DMS53 treated with DMSO at 0.1 percent for 48 hours (cell line): ENCODE data around the gene RPL35.

Source experiments
- DNase-seq: peaks from one replicate; lab custom pipeline; 2025; ENCODE audit not compliant: unreplicated experiment; lab: John Stamatoyannopoulos, UW

The RPL35 gene

GRCh38 chr9:124877021-124877782 is 15.4 kb upstream of the RPL35 start:
- no peak for DNase-seq

- DNase-seq = no peak
These were observed 13.7 kb upstream of the RPL35 start for GRCh38 chr9:124875501-124875900.

GRCh38 chr9:124873664-124874063 is 11.9 kb upstream of the RPL35 start:
- no peak for DNase-seq

DNA sequence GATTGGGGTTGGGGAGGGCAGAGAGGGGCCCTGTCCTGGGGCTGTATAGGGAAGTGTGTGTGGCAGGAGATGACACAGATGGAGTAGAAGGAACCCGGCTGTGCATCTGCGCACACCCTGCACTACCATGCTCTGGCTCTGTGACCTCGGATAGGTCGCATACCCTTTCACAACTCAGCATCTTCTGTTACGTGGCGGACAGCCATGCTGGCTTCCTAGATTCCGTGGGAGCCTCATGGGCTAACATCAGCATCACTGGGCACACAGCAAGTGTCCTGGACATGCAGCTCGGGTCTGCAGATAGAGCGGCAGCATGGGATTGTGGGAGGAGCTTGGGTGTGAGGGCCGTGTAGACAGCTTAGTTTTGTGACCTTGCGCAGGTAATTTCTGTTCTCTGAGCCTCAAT is 9.4 kb upstream of the RPL35 start:
- no peak for DNase-seq

- no peak for DNase-seq
These were observed 9.0 kb upstream of the RPL35 start for GRCh38 chr9:124870723-124871122.

DNA sequence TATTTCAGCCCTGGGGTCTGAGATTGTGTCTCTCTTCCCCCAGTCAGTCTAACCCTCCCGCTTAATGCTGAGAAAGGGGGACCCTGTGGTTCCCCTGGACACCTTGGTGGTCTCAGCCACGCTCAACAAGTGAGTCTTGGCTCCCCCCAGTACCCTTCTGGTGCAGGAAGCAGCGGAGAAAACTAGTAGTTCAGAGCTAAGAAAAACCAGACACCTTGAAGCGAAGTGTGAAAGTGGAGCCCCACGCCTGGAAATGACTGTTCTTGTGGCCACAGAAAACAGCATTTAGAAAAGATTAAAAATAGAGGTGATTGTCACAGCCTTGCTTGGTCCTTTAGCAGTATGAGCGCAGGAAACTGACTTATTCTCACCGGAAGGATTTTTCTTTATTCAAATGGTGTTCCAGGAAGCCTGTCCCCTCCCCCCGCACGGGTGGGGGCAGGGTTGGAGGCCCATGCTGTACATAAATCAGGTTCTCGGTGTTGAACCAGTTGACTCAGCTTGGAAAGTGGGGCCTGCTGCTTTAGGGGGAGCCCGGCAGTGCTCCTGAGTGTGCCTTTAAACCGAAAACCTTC is 8.3 kb upstream of the RPL35 start:
- no peak for DNase-seq

- no peak for DNase-seq
These were observed 7.8 kb upstream of the RPL35 start for GRCh38 chr9:124869466-124869985.

- peak; percentile 79 for DNase-seq
These were observed 7.0 kb upstream of the RPL35 start for GRCh38 chr9:124868511-124869465.

- DNase-seq = no peak
These were observed 1.7 kb upstream of the RPL35 start for GRCh38 chr9:124863371-124863871.

DNA sequence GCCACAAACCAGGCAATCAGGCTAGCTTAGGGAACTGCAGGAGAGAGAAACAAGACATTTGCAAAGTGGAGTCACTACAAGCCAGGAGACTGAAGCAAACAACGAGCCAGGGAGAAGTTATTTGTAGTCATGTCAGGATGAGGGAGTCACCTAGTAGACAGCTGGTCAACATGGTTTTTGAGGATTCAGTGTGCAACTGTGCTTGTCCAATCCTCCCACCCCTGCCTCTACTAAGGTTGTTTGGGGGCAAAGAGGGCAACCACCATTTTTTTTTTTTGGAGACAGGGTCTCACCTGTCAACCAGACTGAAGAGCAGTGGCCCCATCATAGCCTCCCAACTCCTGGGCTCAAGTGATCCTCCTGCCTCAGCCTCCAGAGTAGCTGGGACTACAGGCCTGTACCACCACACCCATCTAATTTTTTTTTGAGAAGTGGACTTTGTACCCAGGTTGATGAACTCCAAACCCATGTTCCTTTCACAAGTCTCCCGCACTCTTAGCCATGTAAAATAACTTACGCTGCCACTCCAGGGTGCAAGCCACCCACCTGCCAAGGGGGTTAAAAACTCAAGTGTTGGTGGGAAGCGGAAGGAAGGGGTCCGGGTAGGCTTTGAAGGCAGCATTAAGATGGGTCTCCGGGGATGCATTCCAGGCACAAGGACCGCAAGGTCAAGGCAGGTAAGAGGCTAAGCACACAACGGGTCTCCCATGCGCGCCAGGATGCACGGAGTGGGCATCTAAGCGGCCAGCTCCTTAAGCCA is 995 bp downstream of the RPL35 start:
- DNase-seq = no peak

DNA sequence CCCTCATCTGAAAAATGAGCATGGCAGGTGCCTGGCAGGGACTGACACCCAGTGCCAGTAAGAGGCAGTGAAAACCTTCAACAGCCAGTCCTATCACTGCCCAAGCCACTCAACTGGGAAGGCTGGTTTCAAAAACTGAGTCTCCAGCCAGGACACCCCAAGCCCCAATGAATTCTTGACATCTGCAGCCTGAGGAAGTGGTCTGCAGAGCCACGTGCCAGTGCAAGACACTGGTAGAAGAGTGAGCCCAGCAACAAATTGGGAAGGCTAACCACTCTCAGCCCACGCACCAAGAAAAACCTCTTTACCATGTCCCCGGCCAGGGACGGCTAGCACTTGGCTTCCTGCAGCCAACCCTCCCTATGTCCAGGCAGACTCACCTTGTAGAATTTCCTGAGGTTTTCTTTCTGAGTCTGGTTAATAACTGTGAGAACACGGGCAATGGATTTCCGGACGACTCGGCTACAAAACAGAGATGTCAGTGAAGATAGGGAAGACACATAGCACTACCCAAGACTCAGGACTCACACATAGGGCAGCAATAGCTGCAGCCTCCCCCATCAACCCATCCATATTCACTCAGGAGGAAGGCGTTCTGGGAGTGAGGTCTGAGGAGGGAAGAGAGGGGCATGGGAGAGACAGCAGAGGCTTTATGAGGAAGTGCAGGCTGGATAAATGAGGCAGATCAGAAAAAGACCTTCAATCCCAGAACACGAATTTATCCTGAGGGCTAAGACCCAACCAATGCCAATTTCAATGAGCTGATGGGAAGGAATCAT is 1.8 kb downstream of the RPL35 start:
- DNase-seq = no peak

DNA sequence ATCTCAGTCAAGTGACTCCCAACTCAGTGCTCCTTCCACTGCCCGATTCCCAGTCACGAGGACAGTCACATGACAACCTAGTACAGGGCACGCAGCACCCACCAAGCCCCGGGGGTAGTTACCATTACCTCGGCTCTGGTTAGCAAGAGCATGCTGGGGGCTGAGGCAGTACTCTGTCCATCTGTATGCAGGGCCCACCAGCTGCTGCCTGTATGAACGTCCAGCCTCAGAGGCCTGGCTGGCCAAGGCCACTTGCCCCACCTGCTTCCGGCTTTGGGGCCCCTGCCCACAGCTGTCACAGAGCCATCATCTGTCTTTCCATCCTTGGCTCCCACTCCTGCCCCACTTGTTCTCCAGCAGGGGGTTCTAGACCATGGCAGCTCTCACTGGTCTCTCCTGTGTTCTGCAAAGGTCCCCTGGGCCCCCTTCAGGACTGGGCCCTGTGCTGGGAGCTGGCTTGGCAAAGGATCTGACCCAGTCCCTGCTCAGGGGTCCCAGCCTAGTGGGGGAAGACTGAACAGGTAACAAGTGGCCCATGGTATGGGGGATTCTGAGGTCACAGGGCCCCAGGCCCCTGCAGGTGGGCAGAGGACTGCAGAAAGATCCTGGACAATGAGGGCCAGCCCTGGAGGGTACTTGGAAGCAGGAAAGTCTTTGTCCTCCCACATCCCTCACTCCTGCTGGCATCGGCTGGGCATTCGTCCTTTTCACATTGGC is 3.3 kb downstream of the RPL35 start:
- no peak for DNase-seq

DNA sequence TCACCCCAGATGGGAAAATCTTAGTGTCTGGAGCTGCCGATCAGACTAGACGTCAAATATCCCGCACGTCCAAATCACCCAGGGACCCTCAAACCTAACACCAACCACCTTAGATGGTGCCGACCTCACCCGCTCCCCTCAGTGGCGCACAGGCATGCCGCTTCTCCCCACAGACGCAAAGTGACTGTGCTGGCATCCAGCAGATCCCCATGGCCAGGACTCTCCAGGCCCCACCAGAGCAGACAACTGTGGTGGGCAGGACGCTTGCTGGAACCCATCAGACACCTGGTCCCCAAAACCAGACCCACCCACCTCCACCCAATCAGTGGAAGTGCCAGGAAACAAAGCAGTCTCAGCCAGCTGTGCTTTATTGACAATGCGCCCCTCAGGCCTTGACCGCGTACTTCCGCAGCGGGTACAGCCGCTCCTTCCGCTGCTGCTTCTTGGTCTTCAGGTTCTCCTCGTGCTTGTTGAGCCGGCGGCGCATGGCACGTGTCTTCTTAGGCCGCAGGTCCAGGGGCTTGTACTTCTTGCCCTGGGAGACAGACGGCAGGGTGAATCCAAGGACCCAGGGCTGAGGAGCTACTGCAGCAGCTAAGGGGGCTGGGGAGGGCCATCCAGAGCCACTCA is 4.1 kb downstream of the RPL35 start:
- no peak for DNase-seq

DNA sequence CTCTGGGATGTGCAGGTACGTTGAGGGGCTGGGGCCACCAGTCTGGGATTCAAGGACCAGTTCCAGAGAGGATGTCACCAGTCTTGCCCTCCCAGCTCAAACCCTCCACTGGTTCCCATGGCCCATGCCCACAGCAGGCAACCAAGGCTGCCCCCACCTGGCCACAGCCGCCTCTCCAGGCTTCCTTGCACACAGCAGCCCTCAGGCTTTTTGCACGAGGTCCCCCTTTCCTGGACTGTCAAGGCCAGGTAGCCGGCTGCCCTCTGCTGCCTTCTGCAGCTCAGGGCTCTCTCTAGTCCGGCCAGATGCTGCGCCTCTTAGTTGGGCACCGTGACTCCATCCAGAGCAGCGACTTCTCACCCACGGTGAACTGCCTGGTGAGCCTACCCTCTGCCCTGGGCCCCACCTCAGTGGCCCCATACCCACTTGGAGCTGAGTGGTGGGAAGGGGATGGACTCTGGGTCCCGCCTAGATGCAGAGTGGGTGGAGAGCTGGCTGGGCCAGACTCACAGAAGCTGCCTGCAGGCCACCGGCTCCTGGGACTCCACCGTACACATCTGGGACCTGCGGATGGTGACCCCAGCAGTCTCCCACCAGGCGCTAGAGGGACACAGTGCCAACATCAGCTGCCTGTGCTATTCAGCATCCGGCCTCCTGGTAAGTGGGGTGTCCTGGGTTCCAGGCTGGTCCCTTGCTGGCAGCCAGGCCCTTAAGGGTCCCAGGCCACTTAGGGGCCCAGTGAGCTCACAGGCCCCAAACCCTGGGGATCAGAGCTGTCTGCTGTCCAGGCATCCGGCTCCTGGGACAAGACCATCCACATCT is 5.6 kb downstream of the RPL35 start:
- peak; percentile 49 for DNase-seq

- no peak for DNase-seq
These were observed 6.2 kb downstream of the RPL35 start for GRCh38 chr9:124855566-124855943.

DNA sequence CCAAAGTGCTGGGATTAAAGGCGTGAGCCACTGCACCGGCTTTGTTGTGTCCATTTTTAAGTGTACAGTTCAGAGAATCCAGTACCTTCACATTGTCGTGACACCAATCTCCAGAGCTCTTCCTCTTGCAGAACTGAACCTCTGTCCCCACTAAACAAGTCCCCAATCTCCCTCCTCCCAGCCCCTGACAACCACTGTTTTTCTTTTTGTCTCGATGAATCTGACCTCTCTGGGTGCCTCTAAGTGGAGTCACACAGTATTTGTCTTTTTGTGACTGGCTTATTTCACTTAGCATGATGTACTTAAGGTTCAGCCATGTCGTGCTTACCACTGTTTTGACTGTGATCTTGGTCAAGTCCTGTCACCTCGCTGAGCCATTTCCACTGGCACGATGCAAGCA is 6.9 kb downstream of the RPL35 start:
- no peak for DNase-seq

- no peak for DNase-seq
These were observed 7.6 kb downstream of the RPL35 start for GRCh38 chr9:124854161-124854560.

DNA sequence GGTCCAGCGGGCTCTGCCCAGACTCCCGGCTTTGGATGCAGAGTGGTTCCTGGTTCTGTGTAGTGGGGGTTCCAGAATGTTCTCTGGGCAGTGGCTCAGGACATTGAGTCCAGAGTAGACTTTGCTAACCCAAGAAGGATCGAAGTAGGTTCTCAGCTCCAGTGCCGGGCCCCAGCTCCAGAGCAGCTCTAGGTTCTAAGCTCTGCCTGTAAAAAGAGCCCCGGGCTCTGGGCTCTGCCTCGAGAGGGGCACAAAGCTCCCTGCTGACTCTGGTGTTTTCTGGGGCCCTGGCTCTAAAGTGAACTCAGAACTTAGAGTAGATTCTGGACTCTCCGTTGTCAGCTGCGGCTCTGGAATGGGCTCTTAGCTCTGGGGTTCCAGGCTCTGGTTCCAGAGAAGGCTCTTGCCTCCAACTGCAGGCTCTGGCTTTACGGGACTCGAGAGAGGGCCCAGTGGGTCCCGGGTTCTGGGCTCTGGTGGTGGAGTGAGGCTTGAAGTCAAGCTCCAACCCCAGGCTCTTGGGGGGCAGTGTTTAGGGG is 8.1 kb downstream of the RPL35 start:
- DNase-seq = no peak
